Epithelial cell of esophagus (primary cell): Measurements from ENCODE around the gene CHDH.
A peak's percentile ranks its signal among the peaks of the same experiment; 100 is the strongest.

Experiments used
- DNase-seq: peaks from one replicate; pipeline ENCODE4 v3.0.0; 2010; ENCODE audit warnings: low read depth
- H3K4me3 ChIP-seq: 2 replicates; pipeline ENCODE4 v1.5.1; 2011; ENCODE audit warnings: mild to moderate bottlenecking, low read length, control low read depth
- CTCF ChIP-seq: IDR thresholded peaks from 2 replicates; pipeline ENCODE4 v1.5.1; 2011; ENCODE audit warnings: low read depth, mild to moderate bottlenecking, low read length, control low read depth, inconsistent platforms; ENCODE audit not compliant: insufficient read depth; ENCODE audit errors: missing control alignments

CHDH gene

GRCh38 chr3:53809267-53809666 lies 37.0 kb downstream of the CHDH start:
- H3K4me3 ChIP-seq, result no peak overlapping the region
- no peak for TF ChIP-seq CTCF
- DNase-seq, result no peak

DNA sequence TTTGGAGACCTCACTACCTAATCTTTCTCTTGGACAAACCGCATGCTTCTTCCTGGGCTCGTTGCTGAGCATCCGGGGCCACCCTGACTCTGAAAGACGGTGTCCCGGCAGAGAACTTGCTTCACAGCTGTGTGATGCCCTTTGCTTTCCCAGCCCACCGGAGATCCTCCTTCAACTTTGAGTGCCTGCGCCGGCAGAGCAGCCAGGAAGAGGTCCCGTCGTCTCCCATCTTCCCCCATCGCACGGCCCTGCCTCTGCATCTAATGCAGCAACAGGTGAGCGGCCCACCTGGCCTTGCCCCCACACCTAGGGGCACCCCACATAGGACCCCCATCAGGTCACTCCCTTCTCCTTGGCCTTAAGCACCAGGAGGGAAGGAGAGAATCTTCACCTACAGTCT lies 37.7 kb downstream of the CHDH start:
- TF ChIP-seq CTCF, result no peak

GRCh38 chr3:53807117-53807810 lies 39.0 kb downstream of the CHDH start:
- DNase-seq, result no peak
- TF ChIP-seq CTCF, result no peak
- H3K4me3 ChIP-seq, result no peak overlapping the region

More for the DNA sequence above, 37.7 kb downstream of the CHDH start:
- H3K4me3 ChIP-seq, result no peak overlapping the region
- no peak for DNase-seq

DNA sequence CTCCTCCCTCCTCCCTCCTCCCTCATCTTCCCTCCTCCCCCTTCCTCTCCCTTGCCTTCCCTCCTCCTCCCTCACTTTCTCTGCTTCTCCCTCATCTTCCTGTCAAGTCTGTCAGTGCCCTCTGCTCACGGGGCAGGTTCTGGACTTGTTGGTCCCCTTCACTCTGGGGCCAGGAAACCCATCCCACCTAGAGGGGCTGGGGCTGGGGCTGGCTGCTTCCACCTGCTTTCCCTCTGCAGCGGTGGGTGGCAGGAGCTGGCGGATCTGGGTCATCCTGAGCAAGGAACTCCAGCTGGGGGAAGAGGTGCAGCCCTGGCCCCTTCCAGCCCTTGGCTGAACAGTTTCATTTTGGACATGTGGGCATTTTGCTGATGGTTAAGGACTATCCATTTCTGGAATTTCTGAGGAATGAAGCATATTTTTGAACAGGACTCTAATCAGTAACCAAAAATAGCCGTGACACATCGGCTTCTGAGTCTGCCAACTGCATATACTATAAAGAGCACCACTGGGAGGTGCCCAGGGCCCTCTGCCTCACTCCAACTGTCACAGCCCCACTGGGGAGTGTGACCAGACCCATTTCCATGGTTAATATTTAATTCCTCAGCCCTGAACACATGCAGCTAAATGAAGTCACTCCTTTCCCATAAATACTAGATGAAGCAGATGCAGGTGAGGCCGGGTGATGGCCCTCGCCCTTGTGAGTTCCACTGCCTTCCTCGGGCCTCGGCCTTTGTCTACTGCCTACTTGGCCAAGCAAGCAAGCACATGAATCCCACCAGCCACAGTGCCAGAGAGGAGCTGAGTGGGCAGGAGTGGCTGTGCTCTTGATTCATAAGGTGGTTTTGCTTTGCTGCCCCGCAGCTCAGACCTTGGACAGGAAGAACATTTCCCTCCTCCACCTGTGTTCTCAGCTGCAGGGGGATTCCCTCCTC lies 39.8 kb downstream of the CHDH start:
- DNase-seq, result no peak
- H3K4me3 ChIP-seq, result no peak overlapping the region
- TF ChIP-seq CTCF, result no peak

GRCh38 chr3:53805463-53806159 lies 40.6 kb downstream of the CHDH start:
- H3K4me3 ChIP-seq, result no peak overlapping the region
- no peak for DNase-seq
- no peak for TF ChIP-seq CTCF

- no peak for TF ChIP-seq CTCF
- DNase-seq, result peak; percentile 55
- no peak overlapping the region for H3K4me3 ChIP-seq
These were observed 41.3 kb downstream of the CHDH start for GRCh38 chr3:53804697-53805462.
